ENCODE results near the gene MEF2C. TPM values are rescaled to one million over a fixed set of nuclear protein-coding genes. Genes with fewer than 3 reads are reported as not detected.

MEF2C gene
- total RNA-seq, 2 donors from 2014 or later = 7.0 to 23.7 TPM

- WGBS, 2 donors = 50 to 59% methylated on average over 20 of the region's 20 CpGs
- no peaks in the 10 kb centered on the region for H3K4me1 ChIP-seq
- no peaks in the 10 kb centered on the region for H3K27me3 ChIP-seq
- ATAC-seq (no peak), DNase-seq (no peak)
- no peaks in the 10 kb centered on the region for H3K36me3 ChIP-seq (replicated peaks in 1 of 2; ENCODE audit: insufficient read depth in 1 of 2, low read depth in 2 of 2)
- H3K4me3 ChIP-seq = no peak overlapping the region
- H3K27ac ChIP-seq = no peak overlapping the region
- H3K9me3 ChIP-seq = no peaks in the 10 kb centered on the region
- intact Hi-C loops (cut with DNase I) = loop anchor here (10.0 kb wide), 1 partner anchor 1542 kb away; no protein-coding TSS in a partner anchor
- no peak for TF ChIP-seq CTCF (IDR thresholded peaks at IDR 0.05)
- no peak for TF ChIP-seq POLR2A (IDR thresholded peaks at IDR 0.05)
These were observed 160.4 kb downstream of the MEF2C start for GRCh38 chr5:88722546-88723073.

GRCh38 chr5:88719434-88719833 lies 163.6 kb downstream of the MEF2C start:
- H3K4me1 ChIP-seq = no peaks in the 10 kb centered on the region
- no peaks in the 10 kb centered on the region for H3K27me3 ChIP-seq
- WGBS, 2 donors = 72 to 80% methylated on average over 3 of the region's 3 CpGs
- H3K27ac ChIP-seq = no peak overlapping the region
- no peaks in the 10 kb centered on the region for H3K36me3 ChIP-seq (replicated peaks in 1 of 2; ENCODE audit: insufficient read depth in 1 of 2, low read depth in 2 of 2)
- no peaks in the 10 kb centered on the region for H3K9me3 ChIP-seq
- no peak overlapping the region for H3K4me3 ChIP-seq
- no peak for ATAC-seq
- no peak for TF ChIP-seq POLR2A (IDR thresholded peaks at IDR 0.05)
- TF ChIP-seq CTCF (IDR thresholded peaks at IDR 0.05) = no peak
- no peak for DNase-seq
- intact Hi-C loops (cut with DNase I) = no loop called here

- WGBS, 2 donors = 68 to 79% methylated on average over 4 of the region's 4 CpGs
- ATAC-seq = no peak
- Histone ChIP-seq H3K27me3 (no peaks in the 10 kb centered on the region), H3K36me3 (replicated peaks in 1 of 2; ENCODE audit: insufficient read depth in 1 of 2, low read depth in 2 of 2) (no peaks in the 10 kb centered on the region), H3K27ac (no peak overlapping the region), H3K4me3 (no peak overlapping the region), H3K9me3 (no peaks in the 10 kb centered on the region), H3K4me1 (no peaks in the 10 kb centered on the region)
- no peak for DNase-seq
- TF ChIP-seq CTCF (IDR thresholded peaks at IDR 0.05) (no peak), POLR2A (IDR thresholded peaks at IDR 0.05) (no peak)
- intact Hi-C loops (cut with DNase I) = no loop called here
These were observed 164.2 kb downstream of the MEF2C start for GRCh38 chr5:88718736-88719135.

- Histone ChIP-seq H3K4me3 (no peak overlapping the region), H3K9me3 (no peaks in the 10 kb centered on the region), H3K27me3 (no peaks in the 10 kb centered on the region), H3K4me1 (no peaks in the 10 kb centered on the region), H3K27ac (no peak overlapping the region), H3K36me3 (replicated peaks in 1 of 2; ENCODE audit: insufficient read depth in 1 of 2, low read depth in 2 of 2) (no peaks in the 10 kb centered on the region)
- ATAC-seq (no peak), DNase-seq (no peak)
- intact Hi-C loops (cut with DNase I) = no loop called here
- WGBS, 2 donors = 74 to 87% methylated on average over 1 of the region's 1 CpG
- TF ChIP-seq CTCF (IDR thresholded peaks at IDR 0.05) (no peak), POLR2A (IDR thresholded peaks at IDR 0.05) (no peak)
These were observed 166.9 kb downstream of the MEF2C start for GRCh38 chr5:88716101-88716500.

GRCh38 chr5:88715503-88715902 lies 167.5 kb downstream of the MEF2C start:
- intact Hi-C loops (cut with DNase I) = no loop called here
- H3K4me3 ChIP-seq = no peak overlapping the region
- WGBS, 2 donors = 65 to 69% methylated on average over 3 of the region's 3 CpGs
- H3K9me3 ChIP-seq = no peaks in the 10 kb centered on the region
- H3K4me1 ChIP-seq = no peaks in the 10 kb centered on the region
- no peaks in the 10 kb centered on the region for H3K27me3 ChIP-seq
- ATAC-seq (no peak), DNase-seq (no peak)
- no peak for TF ChIP-seq CTCF (IDR thresholded peaks at IDR 0.05)
- no peak for TF ChIP-seq POLR2A (IDR thresholded peaks at IDR 0.05)
- no peak overlapping the region for H3K27ac ChIP-seq
- no peaks in the 10 kb centered on the region for H3K36me3 ChIP-seq (replicated peaks in 1 of 2; ENCODE audit: insufficient read depth in 1 of 2, low read depth in 2 of 2)
